Osteoblast (primary cell): ENCODE data around the gene NAIF1. TPM values are rescaled to one million over a fixed set of nuclear protein-coding genes. Genes with fewer than 3 reads are reported as not detected.
A peak's percentile ranks its signal among the peaks of the same experiment; 100 is the strongest.

Experiments
- DNase-seq: peaks from one replicate; pipeline ENCODE4 v3.0.0; 2011; ENCODE audit warnings: low spot score, mixed read lengths; ENCODE audit not compliant: insufficient read length; ENCODE audit errors: missing footprints
- H2AFZ ChIP-seq: 2 replicates; pipeline ENCODE4 v1.6.0; 2011; ENCODE audit warnings: mild to moderate bottlenecking, low read length
- H3K27ac ChIP-seq: 2 replicates; pipeline ENCODE4 v1.5.1; 2011; ENCODE audit warnings: mild to moderate bottlenecking, low read depth, low read length, moderate library complexity
- H3K27me3 ChIP-seq: 2 replicates; pipeline ENCODE4 v1.6.0; 2012; ENCODE audit warnings: mild to moderate bottlenecking, control low read depth, inconsistent platforms, low read length, moderate library complexity; ENCODE audit not compliant: insufficient read depth
- H3K36me3 ChIP-seq: 2 replicates; pipeline ENCODE4 v1.5.1; 2011; ENCODE audit warnings: mild to moderate bottlenecking, low read length, control low read depth, moderate library complexity; ENCODE audit not compliant: insufficient read depth
- H3K4me1 ChIP-seq: 2 replicates; pipeline ENCODE4 v1.5.1; 2011; ENCODE audit warnings: mild to moderate bottlenecking, low read length, control low read depth, moderate library complexity; ENCODE audit not compliant: insufficient read depth
- H3K4me2 ChIP-seq: 2 replicates; pipeline ENCODE4 v1.6.0; 2011; ENCODE audit warnings: mild to moderate bottlenecking, low read length; ENCODE audit not compliant: insufficient read depth
- H3K4me3 ChIP-seq: fragments of 200-600 bp; sonication (generic); 3 replicates; pipeline ENCODE4 v1.5.1; 2012; ENCODE audit warnings: mild to moderate bottlenecking, low read length, inconsistent platforms; ENCODE audit not compliant: insufficient read depth
- H3K79me2 ChIP-seq: 2 replicates; pipeline ENCODE4 v1.6.0; 2012; ENCODE audit warnings: mild to moderate bottlenecking, low read length, control low read depth, inconsistent platforms; ENCODE audit not compliant: insufficient read depth
- H3K9me3 ChIP-seq: 2 replicates; pipeline ENCODE4 v1.5.1; 2011; ENCODE audit warnings: low read depth, low read length, control low read depth
- H4K20me1 ChIP-seq: 2 replicates; pipeline ENCODE4 v1.6.0; 2012; ENCODE audit warnings: mild to moderate bottlenecking, low read length, control low read depth; ENCODE audit not compliant: insufficient read depth
- CTCF ChIP-seq: IDR thresholded peaks from 2 replicates; pipeline ENCODE4 v1.5.1; 2011; ENCODE audit warnings: mild to moderate bottlenecking, low read depth, low read length, moderate library complexity; ENCODE audit errors: extremely low read depth
- total RNA-seq: library from RNA; depleted of rRNA; stranded (reverse); fragments of >200 nt; gene quantifications from 2 replicates; pipeline ENCODE4 v1.2.3, GENCODE V29; 2012

The NAIF1 gene
- total RNA-seq, 1 donor = 10.1 TPM

- H3K9me3 ChIP-seq = no peaks in the 10 kb centered on the region
Observed at GRCh38 chr9:128033609-128034008, 33.5 kb downstream of the NAIF1 start.

GRCh38 chr9:128027705-128028104 lies 39.4 kb downstream of the NAIF1 start:
- no peak overlapping the region for H3K27ac ChIP-seq

More at GRCh38 chr9:128033609-128034008, 33.5 kb downstream of the NAIF1 start:
- no peak overlapping the region for H3K4me3 ChIP-seq
- H3K27ac ChIP-seq = no peak overlapping the region
- H3K36me3 ChIP-seq = no peaks in the 10 kb centered on the region
- H3K79me2 ChIP-seq = no peaks in the 10 kb centered on the region
- no peaks in the 10 kb centered on the region for H3K4me1 ChIP-seq
- no peak overlapping the region for H2AFZ ChIP-seq
- H3K4me2 ChIP-seq = no peak overlapping the region
- no peaks in the 10 kb centered on the region for H3K27me3 ChIP-seq
- H4K20me1 ChIP-seq = no peaks in the 10 kb centered on the region
- no peak for TF ChIP-seq CTCF
- no peak for DNase-seq

GRCh38 chr9:128026773-128027541 lies 40.2 kb downstream of the NAIF1 start:
- Histone ChIP-seq H3K27ac (no peak overlapping the region), H3K79me2 (no peaks in the 10 kb centered on the region), H3K4me3 (no peak overlapping the region), H3K27me3 (no peaks in the 10 kb centered on the region), H2AFZ (peak overlapping the region; percentile 32), H3K36me3 (no peaks in the 10 kb centered on the region), H4K20me1 (no peaks in the 10 kb centered on the region), H3K4me1 (no peaks in the 10 kb centered on the region), H3K4me2 (no peak overlapping the region), H3K9me3 (no peaks in the 10 kb centered on the region)
- peak; percentile 55 for DNase-seq
- TF ChIP-seq CTCF = no peak

More at GRCh38 chr9:128027705-128028104, 39.4 kb downstream of the NAIF1 start:
- Histone ChIP-seq H3K36me3 (no peaks in the 10 kb centered on the region), H3K9me3 (no peaks in the 10 kb centered on the region), H2AFZ (no peak overlapping the region), H3K79me2 (no peaks in the 10 kb centered on the region), H3K4me3 (no peak overlapping the region), H4K20me1 (no peaks in the 10 kb centered on the region), H3K27me3 (no peaks in the 10 kb centered on the region), H3K4me2 (no peak overlapping the region), H3K4me1 (no peaks in the 10 kb centered on the region)
- DNase-seq = peak; percentile 58
- no peak for TF ChIP-seq CTCF

- Histone ChIP-seq H3K4me3 (no peak overlapping the region), H3K27ac (no peak overlapping the region), H3K36me3 (no peaks in the 10 kb centered on the region), H3K9me3 (no peaks in the 10 kb centered on the region), H3K4me2 (no peak overlapping the region), H3K79me2 (no peaks in the 10 kb centered on the region), H3K27me3 (no peaks in the 10 kb centered on the region), H3K4me1 (no peaks in the 10 kb centered on the region), H4K20me1 (no peaks in the 10 kb centered on the region), H2AFZ (no peak overlapping the region)
- TF ChIP-seq CTCF = no peak
- peak; percentile 25 for DNase-seq
Observed at GRCh38 chr9:128026255-128026772, 40.8 kb downstream of the NAIF1 start.
